GM19023 (cell line): Measurements from ENCODE around the gene SLC52A1.

Experiments
- ATAC-seq: cut with Tn5 transposase; IDR thresholded peaks from one replicate; pipeline ENCODE4 v1.9.1; 2021; ENCODE audit warnings: mild to moderate bottlenecking, moderate library complexity; ENCODE audit not compliant: unreplicated experiment

Gene SLC52A1

GRCh38 chr17:4994081-4994595 lies 41.1 kb downstream of the SLC52A1 start:
- no peak for ATAC-seq

- no peak for ATAC-seq
Observed at GRCh38 chr17:4987767-4988567, 47.3 kb downstream of the SLC52A1 start.

- ATAC-seq, result peak; percentile 67
Observed at GRCh38 chr17:4986951-4987766, 48.1 kb downstream of the SLC52A1 start, which contains the start of gene CAMTA2. CAMTA2 (minus strand) TSS chr17:4987675; CDS start chr17:4986222, 1,453 bp downstream.

GRCh38 chr17:4986403-4986802 lies 48.8 kb downstream of the SLC52A1 start:
- ATAC-seq, result no peak
